Mesenchymal stem cell (in vitro differentiated cells and primary cell): ENCODE results near the gene KLC1.

Experiments used
- DNase-seq: peaks from one replicate; pipeline ENCODE4 v3.0.0-alpha.2; 2013
- H2AFZ ChIP-seq: one replicate; pipeline ENCODE4 v1.6.1; 2013; ENCODE audit warnings: low read depth, mild to moderate bottlenecking, control low read depth, inconsistent platforms, low read length, moderate library complexity
- H2AK5ac ChIP-seq: 2 replicates; pipeline ENCODE4 v1.6.1; 2013; ENCODE audit warnings: low read length, moderate library complexity, mild to moderate bottlenecking, inconsistent platforms; ENCODE audit not compliant: severe bottlenecking
- H2BK120ac ChIP-seq: one replicate; pipeline ENCODE4 v1.6.1; 2013; ENCODE audit warnings: low read depth, mild to moderate bottlenecking, inconsistent platforms, low read length, moderate library complexity
- H2BK12ac ChIP-seq, 2 experiments: one replicate each; pipeline ENCODE4 v1.6.1; 2013; ENCODE audit warnings: inconsistent platforms in 2 of 2, low read length in 2 of 2, mild to moderate bottlenecking in 2 of 2, moderate library complexity in 2 of 2, control low read depth in 1 of 2
- H2BK15ac ChIP-seq: one replicate; pipeline ENCODE4 v1.6.1; 2013; ENCODE audit warnings: mild to moderate bottlenecking, low read depth, inconsistent platforms; ENCODE audit not compliant: poor library complexity, severe bottlenecking
- H2BK5ac ChIP-seq: 2 replicates; pipeline ENCODE4 v1.6.1; 2013; ENCODE audit warnings: low read depth, mild to moderate bottlenecking, low read length, control low read depth, inconsistent platforms; ENCODE audit not compliant: poor library complexity, severe bottlenecking
- H3K14ac ChIP-seq, 2 experiments: one replicate each; pipeline ENCODE4 v1.6.1; 2013; ENCODE audit warnings: inconsistent platforms in 2 of 2, low read length in 2 of 2, control low read depth in 1 of 2, mild to moderate bottlenecking in 1 of 2, moderate library complexity in 1 of 2
- H3K18ac ChIP-seq, 2 experiments: one replicate each; pipeline ENCODE4 v1.6.1; 2013; ENCODE audit warnings: inconsistent platforms in 2 of 2, low read length in 2 of 2, control low read depth in 1 of 2, low read depth in 1 of 2, mild to moderate bottlenecking in 1 of 2
- H3K23ac ChIP-seq, 2 experiments: one replicate each; pipeline ENCODE4 v1.6.1; 2013; ENCODE audit warnings: inconsistent platforms in 2 of 2, low read length in 2 of 2, mild to moderate bottlenecking in 2 of 2, moderate library complexity in 2 of 2, control low read depth in 1 of 2
- H3K27ac ChIP-seq: 2 replicates; pipeline ENCODE4 v1.5.1; 2013; ENCODE audit warnings: mild to moderate bottlenecking, moderate library complexity, low read length, control low read depth, inconsistent platforms; ENCODE audit not compliant: poor library complexity, severe bottlenecking
- H3K27me3 ChIP-seq, 2 experiments: 2 replicates each; pipeline versions ENCODE4 v1.6.1 to v1.7.0; 2013; ENCODE audit warnings: low read length in 2 of 2, mild to moderate bottlenecking in 2 of 2, moderate library complexity in 2 of 2, control low read depth in 1 of 2, inconsistent platforms in 1 of 2; ENCODE audit not compliant: control insufficient read depth in 1 of 2, insufficient read depth in 1 of 2
- H3K36me3 ChIP-seq, 2 experiments: 2 replicates each; pipeline versions ENCODE4 v1.6.1 to v1.7.0; 2013; ENCODE audit warnings: low read length in 2 of 2, control low read depth in 1 of 2, inconsistent platforms in 1 of 2, low read depth in 1 of 2, mild to moderate bottlenecking in 1 of 2; ENCODE audit not compliant: insufficient read depth in 2 of 2, control insufficient read depth in 1 of 2
- H3K4ac ChIP-seq, 2 experiments: one replicate each; pipeline ENCODE4 v1.6.1; 2013; ENCODE audit warnings: inconsistent platforms in 2 of 2, low read length in 2 of 2, mild to moderate bottlenecking in 2 of 2, moderate library complexity in 2 of 2, control low read depth in 1 of 2, low read depth in 1 of 2
- H3K4me1 ChIP-seq: 2 replicates; pipeline ENCODE4 v1.6.1; 2013; ENCODE audit warnings: low read depth, low read length, control low read depth; ENCODE audit not compliant: control insufficient read depth, insufficient read depth
- H3K4me2 ChIP-seq: 2 replicates; pipeline ENCODE4 v1.6.1; 2013; ENCODE audit warnings: low read length, mild to moderate bottlenecking, inconsistent platforms; ENCODE audit not compliant: poor library complexity, severe bottlenecking
- H3K4me3 ChIP-seq, 2 experiments: 2 replicates each; pipeline versions ENCODE4 v1.5.1 to v1.7.0; 2013; ENCODE audit warnings: low read length in 2 of 2, mild to moderate bottlenecking in 2 of 2, control low read depth in 1 of 2, low read depth in 1 of 2; ENCODE audit not compliant: insufficient read depth in 1 of 2
- H3K79me1 ChIP-seq: replicated peaks from 2 replicates; pipeline ENCODE4 v1.6.1; 2013; ENCODE audit warnings: mild to moderate bottlenecking, control low read depth, low read length, inconsistent platforms; ENCODE audit not compliant: poor library complexity, severe bottlenecking
- H3K9ac ChIP-seq: 2 replicates; pipeline ENCODE4 v1.7.0; 2013; ENCODE audit warnings: mild to moderate bottlenecking, low read length, moderate library complexity
- H3K9me3 ChIP-seq: 2 replicates; pipeline ENCODE4 v1.7.0; 2013; ENCODE audit warnings: mild to moderate bottlenecking, low read length; ENCODE audit not compliant: control insufficient read depth
- H4K8ac ChIP-seq: one replicate; pipeline ENCODE4 v1.6.1; 2013; ENCODE audit warnings: inconsistent platforms, mild to moderate bottlenecking, low read length, moderate library complexity
- H4K91ac ChIP-seq: one replicate; pipeline ENCODE4 v1.6.1; 2013; ENCODE audit warnings: mild to moderate bottlenecking, low read length, inconsistent platforms
- WGBS: methylation state at CpG from one replicate; pipeline ENCODE4 v1.1.7; 2013; ENCODE audit warnings: mixed read lengths; 5-methylcytosine and 5-hydroxymethylcytosine counted together

KLC1 gene

DNA sequence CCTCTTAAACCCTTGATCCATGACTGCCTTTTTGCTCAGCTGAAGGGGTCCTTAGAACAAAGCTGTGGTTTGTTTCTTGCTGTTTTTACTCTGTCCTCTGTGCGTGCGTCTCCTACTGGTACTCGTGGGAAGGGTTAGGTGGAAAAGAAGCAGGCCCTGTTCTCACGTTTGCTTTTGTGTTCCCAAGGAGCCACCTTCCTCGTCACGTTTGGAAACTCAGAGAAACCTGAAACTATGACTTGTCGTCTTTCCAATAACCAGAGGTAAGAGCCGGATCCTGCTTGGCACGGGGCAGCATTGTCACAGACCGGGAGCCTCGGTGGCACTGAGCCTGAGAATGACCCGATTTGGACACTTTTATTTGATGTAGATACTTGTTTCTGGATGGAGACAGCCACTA is 99.7 kb downstream of the KLC1 start:
- Histone ChIP-seq H2BK5ac (no peak overlapping the region), H2AK5ac (no peak overlapping the region), H3K27me3 (no peaks in the 10 kb centered on the region), H3K4me2 (no peak overlapping the region), H3K14ac (no peak overlapping the region), H4K91ac (no peak overlapping the region), H3K4me1 (peaks cover 12% of the 10 kb centered on the region), H2BK12ac (no peak overlapping the region), H3K23ac (no peak overlapping the region), H3K79me1 (peaks cover 62% of the 10 kb centered on the region), H3K4me3 (no peak overlapping the region), H3K18ac (no peak overlapping the region), H4K8ac (no peak overlapping the region), H3K27ac (no peak overlapping the region), H3K9ac (no peak overlapping the region), H2BK120ac (no peak overlapping the region), H3K36me3 (peaks cover 65 to 87% of the 10 kb centered on the region in 2 experiments), H3K4ac (no peak overlapping the region), H2AFZ (no peak overlapping the region), H2BK15ac (no peak overlapping the region), H3K9me3 (no peaks in the 10 kb centered on the region)
- no peak for DNase-seq
- 95% methylated on average over 12 of the region's 12 CpGs for WGBS

DNA sequence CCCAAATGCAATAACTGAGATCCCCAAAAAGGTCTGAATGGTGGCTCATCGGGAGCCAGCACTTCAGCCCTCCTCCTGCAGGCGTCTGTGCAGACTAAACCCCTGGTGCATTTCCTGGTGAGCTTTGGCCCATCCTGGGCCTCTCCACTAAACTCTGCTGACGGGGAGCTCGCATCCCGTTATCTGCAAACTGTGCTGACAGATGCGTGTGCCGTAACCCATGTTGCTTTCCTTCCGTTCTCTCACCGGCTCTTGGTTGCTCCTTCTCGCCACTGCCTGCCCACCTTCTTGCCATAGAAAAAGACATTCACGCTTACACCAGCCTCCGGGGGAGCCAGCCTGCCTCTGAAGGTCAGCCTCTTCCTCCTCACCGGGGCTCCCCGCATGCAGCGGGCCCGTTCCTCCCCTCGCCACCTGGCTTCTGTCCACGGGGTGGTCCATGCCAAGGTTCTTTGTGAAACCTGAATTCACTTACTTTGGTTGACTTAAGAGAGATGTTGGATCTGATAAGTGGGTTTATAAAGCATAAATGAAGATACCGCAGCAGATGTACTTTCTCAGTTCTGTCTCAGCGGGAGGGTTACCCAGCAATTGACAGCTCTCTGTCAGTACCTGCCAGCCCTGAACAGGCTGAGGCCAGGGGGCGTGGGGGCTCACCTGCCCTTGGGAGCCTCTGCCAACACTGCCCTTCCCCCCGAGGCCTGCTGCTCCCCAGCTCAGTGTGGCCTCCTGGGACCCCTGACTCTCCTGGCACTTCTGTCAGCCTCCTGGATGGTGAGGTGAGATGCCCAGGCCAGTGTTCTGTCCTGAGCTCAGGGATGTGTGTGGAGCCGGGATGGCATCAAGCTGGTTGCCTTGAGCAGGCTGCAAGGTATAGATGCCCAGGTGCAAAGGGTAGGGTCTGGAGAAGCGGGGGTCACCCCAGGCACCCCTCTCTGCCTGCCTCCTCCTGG is 100.8 kb downstream of the KLC1 start:
- no peak overlapping the region for H3K4me2 ChIP-seq
- H3K27ac ChIP-seq: no peak overlapping the region
- H2BK12ac ChIP-seq: no peak overlapping the region
- H2AFZ ChIP-seq: no peak overlapping the region
- no peak overlapping the region for H4K8ac ChIP-seq
- no peak overlapping the region for H3K4me3 ChIP-seq
- H3K23ac ChIP-seq: no peak overlapping the region
- DNase-seq: no peak
- no peak overlapping the region for H3K4ac ChIP-seq
- peaks cover 11% of the 10 kb centered on the region for H3K4me1 ChIP-seq
- no peak overlapping the region for H2BK5ac ChIP-seq
- H2BK120ac ChIP-seq: no peak overlapping the region
- H3K18ac ChIP-seq: no peak overlapping the region
- no peaks in the 10 kb centered on the region for H3K27me3 ChIP-seq
- no peak overlapping the region for H3K14ac ChIP-seq
- no peaks in the 10 kb centered on the region for H3K9me3 ChIP-seq
- H4K91ac ChIP-seq: no peak overlapping the region
- H2BK15ac ChIP-seq: no peak overlapping the region
- peaks cover 52% of the 10 kb centered on the region for H3K79me1 ChIP-seq
- no peak overlapping the region for H3K9ac ChIP-seq
- no peak overlapping the region for H2AK5ac ChIP-seq
- WGBS: 96% methylated on average over 24 of the region's 24 CpGs
- H3K36me3 ChIP-seq: peaks cover 72 to 88% of the 10 kb centered on the region in 2 experiments

DNA sequence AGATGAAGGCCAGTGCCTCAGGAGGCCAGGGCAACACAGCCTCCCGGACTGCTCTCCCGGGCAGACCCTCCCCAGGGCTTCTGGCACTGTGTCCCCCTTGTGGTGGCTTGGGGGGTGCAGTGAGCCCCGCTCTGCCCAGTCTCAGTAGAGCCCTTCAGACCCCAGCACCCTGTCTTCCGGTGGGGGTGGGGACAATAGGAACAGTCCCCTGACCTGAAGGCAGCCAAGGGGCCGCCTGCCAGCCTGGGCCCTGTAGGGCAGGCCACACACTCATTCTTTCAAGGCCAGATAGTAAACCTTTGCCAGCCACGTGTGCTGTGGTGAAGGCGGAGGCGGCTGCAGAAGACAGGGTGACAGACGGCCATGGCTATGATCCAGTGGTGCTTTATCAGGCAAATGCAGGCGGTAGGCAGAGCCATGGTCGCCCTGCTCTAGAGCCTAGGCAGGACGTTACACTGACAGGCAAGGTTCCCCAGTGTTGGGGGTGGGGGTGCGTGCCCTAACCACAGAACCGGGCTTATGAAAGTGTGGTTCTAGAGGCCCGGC is 101.6 kb downstream of the KLC1 start:
- Histone ChIP-seq H2AK5ac (no peak overlapping the region), H2BK120ac (no peak overlapping the region), H3K27ac (no peak overlapping the region), H2BK12ac (no peak overlapping the region), H3K36me3 (peaks cover 78 to 88% of the 10 kb centered on the region in 2 experiments), H3K27me3 (no peaks in the 10 kb centered on the region), H2AFZ (no peak overlapping the region), H2BK15ac (no peak overlapping the region), H3K4me1 (peaks cover 11% of the 10 kb centered on the region), H4K8ac (no peak overlapping the region), H3K9ac (no peak overlapping the region), H3K79me1 (peaks cover 45% of the 10 kb centered on the region), H3K23ac (no peak overlapping the region), H3K14ac (no peak overlapping the region), H2BK5ac (no peak overlapping the region), H3K9me3 (no peaks in the 10 kb centered on the region), H3K4me3 (no peak overlapping the region), H4K91ac (no peak overlapping the region), H3K4me2 (no peak overlapping the region), H3K18ac (no peak overlapping the region), H3K4ac (no peak overlapping the region)
- DNase-seq: no peak
- WGBS: 95% methylated on average over 15 of the region's 15 CpGs

DNA sequence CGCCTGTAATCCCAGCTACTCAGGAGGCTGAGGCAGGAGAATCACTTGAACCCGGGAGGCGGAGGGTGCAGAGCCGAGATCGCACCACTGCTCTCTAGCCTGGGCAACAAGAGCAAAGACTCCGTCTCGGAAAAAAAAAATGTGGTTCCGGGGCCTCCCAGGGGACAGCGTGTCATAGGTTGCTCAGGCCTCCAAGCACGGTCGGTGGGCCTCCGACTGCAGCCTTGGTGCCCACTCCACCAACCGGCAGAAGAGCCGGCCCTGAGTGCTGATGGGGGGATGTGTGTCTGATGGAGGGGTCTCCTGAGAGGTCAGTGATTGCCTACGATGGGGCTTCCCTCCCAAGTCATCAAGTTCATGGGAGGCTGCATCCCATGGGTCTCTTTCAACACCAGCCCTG is 102.5 kb downstream of the KLC1 start:
- H3K4ac ChIP-seq: no peak overlapping the region

More for the DNA sequence above, 102.5 kb downstream of the KLC1 start:
- no peak for DNase-seq
- Histone ChIP-seq H3K9me3 (no peaks in the 10 kb centered on the region), H2BK15ac (no peak overlapping the region), H3K23ac (no peak overlapping the region), H3K14ac (no peak overlapping the region), H2BK12ac (no peak overlapping the region), H4K8ac (no peak overlapping the region), H4K91ac (no peak overlapping the region), H3K4me2 (no peak overlapping the region), H3K27me3 (no peaks in the 10 kb centered on the region), H3K79me1 (peaks cover 41% of the 10 kb centered on the region), H3K4me3 (no peak overlapping the region), H2BK120ac (no peak overlapping the region), H2AK5ac (no peak overlapping the region), H3K18ac (no peak overlapping the region), H3K27ac (no peak overlapping the region), H2BK5ac (no peak overlapping the region), H3K4me1 (peaks cover 9% of the 10 kb centered on the region), H2AFZ (no peak overlapping the region), H3K36me3 (peaks cover 70 to 88% of the 10 kb centered on the region in 2 experiments), H3K9ac (no peak overlapping the region)
- 95% methylated on average over 15 of the region's 15 CpGs for WGBS
